ENCODE results near the gene SCIN.

Gene SCIN

DNA sequence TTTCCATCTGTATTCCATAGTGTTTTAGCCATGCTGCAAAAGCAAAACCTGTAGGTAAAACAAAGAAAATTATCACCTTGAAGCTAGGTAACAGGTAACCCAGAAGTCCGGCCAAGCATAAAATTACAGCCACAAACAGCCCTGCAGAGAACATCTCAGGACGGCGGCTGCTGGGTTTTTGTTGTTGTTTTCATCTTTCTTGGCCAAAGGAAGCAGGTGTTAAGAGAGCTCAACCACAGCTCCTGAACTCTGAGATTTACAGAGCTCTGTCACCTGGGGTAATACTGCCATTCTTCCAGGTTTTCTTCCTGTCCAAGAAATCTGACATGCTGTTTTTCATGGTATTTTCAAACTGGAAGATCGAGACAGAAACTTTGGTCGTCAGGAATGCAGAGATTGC lies 847 bp upstream of the SCIN start:
- DNase-seq: no peak

DNA sequence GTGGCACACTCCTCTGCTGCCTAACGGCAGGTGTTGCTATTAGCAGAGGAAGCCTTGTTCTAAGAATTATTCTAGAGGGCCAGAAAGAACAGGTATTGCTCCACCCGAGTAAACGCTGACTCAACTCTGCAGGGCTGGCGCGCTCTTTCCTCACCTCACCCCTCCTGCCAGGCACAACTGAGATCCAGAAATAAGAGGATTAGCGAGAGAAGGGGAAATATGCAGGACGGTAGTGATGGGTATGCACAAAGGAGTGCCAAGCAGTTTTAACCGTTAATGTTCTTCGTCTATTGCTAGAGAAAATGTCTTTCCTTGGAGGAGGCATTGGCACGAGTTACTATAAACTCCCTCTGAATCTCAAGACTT lies 369 bp upstream of the SCIN start:
- no peak for DNase-seq

DNA sequence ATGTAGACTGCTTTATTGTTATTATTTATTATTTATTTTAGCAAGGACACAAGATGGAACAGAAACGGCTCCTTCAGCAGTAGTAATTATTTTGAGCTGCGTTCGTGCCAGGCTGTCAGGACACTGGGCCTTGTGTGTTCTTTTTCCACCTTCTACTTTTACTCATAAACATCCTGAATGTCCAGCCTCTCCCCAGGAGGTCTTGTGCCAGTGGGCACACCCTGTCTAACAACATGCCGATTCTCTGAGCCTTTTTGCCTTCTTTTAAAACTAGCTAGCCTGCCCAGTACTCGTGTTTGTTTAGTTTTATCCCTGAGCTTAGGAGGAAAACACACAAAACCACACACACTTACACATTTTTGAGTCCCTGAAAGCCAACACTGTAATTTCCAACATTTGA lies 1.2 kb downstream of the SCIN start:
- DNase-seq: no peak

- no peak for DNase-seq
Observed at GRCh38 chr7:12572941-12573575, 2.5 kb downstream of the SCIN start.

- DNase-seq: no peak
Observed at GRCh38 chr7:12573885-12574284, 3.4 kb downstream of the SCIN start.

- DNase-seq: no peak
Observed at GRCh38 chr7:12578930-12579640, 8.6 kb downstream of the SCIN start.

GRCh38 chr7:12581897-12582296 lies 11.4 kb downstream of the SCIN start:
- peak; percentile 11 for DNase-seq

- DNase-seq: no peak
Observed at GRCh38 chr7:12582362-12582761, 11.8 kb downstream of the SCIN start.

GRCh38 chr7:12583176-12583575 lies 12.7 kb downstream of the SCIN start:
- no peak for DNase-seq

DNA sequence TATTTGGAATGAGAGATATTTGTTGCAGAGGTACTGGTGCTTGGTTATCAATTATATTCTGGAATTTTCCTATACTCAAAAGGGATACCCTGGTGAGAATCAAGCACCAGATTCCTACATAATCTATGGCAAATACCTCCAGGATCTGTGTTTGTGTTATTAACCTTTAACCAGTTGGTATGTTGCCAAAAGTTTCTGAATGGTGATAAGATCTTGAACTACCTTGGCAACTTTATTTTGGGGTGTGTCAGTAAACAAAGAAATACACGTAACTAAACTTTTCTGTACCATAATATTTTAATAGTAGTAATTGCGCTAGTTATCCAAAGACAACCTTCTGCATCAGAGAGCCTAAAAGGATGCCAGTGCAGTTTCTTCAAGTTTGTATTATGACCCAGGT lies 13.4 kb downstream of the SCIN start:
- no peak for DNase-seq

GRCh38 chr7:12584930-12585329 lies 14.4 kb downstream of the SCIN start:
- DNase-seq: peak; percentile 14

DNA sequence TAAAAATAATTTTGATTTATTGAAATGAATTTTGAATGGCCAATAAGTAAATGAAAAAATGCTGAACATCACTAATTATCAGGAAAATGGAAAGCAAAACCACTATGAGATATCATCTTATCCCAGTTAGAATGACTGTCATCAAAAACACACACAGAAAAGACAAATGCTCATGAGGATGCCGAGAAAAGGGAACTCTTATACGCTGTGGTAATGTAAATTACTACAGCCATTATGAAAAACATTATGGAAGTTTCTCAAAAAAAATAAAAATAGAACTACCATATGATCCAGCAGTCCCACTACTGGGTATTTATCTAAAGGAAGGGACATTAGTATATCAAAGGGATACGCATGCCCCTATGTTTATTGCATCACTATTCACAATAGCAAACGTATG lies 15.8 kb downstream of the SCIN start:
- no peak for DNase-seq

GRCh38 chr7:12588259-12588904 lies 17.9 kb downstream of the SCIN start:
- DNase-seq: no peak

DNA sequence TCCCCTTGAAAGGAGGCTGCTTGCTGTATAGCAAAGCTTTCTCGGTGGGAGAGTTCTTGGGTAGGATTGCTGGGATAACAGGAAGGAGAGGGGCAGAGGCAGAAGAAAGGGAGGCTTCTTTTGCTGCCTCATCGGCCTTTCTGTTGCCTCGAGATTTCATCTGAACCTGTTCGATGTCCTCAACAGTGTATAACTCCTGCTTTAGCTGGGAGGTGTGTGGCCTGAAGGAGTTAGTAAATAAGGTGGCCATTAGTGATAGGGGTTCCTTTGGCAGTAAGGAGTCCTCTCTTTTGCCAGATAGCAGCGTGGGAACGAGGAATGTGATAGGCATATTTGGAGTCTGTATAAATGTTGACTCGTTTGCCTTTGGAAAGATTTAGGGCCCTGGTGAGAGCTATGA lies 20.0 kb downstream of the SCIN start:
- no peak for DNase-seq

DNA sequence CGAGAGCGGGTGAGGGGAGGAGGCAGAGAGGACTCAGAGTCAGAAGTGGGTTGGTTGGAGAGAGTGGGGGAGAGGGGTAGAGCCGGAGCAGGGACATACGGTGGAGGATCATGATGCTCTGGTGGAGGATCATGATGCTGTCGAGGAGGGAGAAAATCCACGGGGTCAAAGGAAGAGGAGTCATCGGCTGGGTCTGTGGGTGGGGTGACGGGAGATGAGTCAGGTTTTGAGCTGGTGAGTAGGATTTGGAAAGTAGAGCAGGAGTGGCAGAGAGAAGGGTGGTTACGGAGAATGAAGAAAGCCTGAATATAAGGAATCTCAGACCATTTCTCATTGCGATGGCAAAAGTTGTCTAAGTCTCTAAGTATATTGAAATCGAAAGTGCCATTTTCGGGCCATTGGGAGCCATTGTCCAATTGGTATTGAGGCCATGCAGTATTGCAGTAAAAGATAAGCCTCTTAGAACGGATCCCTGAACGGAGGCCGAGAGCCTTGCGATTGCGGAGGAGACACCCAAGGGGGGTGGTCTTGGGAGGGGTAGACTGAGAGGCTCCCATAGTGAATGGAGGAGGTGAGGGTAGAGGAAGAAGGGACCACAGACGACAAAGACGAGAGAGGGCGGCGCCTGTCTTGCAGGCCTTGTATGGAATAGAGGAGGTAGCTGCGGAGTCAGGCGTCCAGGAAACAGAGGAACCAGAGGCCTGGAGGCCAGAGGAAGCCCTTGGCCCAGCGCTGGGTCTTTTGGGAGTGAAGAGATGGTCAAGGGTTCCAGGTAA lies 23.8 kb downstream of the SCIN start:
- no peak for DNase-seq

- no peak for DNase-seq
Observed at GRCh38 chr7:12595148-12595547, 24.6 kb downstream of the SCIN start.

- no peak for DNase-seq
Observed at GRCh38 chr7:12596225-12596790, 25.8 kb downstream of the SCIN start.

GRCh38 chr7:12601302-12601869 lies 30.9 kb downstream of the SCIN start:
- no peak for DNase-seq

DNA sequence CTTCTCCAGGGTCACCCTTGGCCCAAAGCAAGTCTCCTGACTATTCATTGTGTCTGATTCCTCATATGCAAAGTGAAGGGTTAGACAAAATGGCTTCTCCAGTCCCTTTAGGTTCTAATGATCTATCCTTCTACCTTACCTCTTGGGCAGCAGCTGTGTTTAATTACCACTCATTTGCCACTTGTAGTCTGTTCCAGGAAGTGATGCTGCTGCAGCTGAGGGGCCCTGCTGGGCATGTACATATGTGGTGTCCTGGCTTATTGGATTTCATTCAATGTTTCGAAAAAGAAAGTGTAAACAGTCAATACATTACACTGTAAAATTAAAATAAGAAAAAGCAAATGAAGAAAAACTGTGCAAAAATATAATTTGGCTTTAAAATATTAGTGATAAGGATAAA lies 36.6 kb downstream of the SCIN start:
- peak; percentile 3 for DNase-seq

DNA sequence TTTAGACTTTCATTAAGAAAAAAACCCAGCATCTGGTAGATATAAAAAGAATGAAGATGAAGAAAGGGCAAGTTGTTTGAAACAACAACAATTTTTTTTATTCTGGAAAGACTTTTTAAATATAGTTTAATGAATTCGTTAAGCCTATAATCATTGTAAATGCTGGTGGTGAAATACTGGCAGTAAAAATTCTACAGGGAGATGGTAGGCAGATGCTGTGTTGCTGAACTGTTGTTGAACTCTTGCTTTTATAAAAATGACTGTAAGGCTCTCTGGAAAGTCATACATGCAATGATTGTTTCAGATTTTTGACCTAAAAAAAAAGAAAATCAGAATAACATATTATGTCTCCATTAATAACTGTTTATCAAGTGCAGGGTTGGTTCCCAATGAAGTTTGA lies 39.0 kb downstream of the SCIN start:
- DNase-seq: no peak

DNA sequence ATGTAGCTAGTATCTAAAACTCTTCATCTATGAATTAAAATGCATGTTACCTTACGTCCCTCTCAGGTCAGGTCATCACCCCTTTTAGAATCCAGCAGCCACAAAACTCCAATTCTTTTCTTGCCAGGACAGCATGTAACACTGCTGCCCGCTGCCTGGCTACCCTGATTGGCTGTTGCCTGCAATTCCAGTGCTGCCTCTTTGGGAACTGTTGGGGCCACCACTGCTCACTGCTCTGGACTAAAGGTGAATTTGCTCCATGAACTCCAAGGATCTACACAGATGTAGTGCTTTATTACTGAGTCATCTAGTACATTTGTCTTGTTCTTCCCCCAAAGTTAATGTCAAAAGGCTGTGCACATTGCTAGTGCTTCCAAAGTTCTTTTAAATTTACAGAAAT lies 40.4 kb downstream of the SCIN start:
- DNase-seq: no peak

GRCh38 chr7:12612622-12613021 lies 42.1 kb downstream of the SCIN start:
- DNase-seq: no peak

Data from fibroblast of skin of scalp (primary cell).